ENCODE measurements around the gene AFAP1. TPM values are rescaled to one million over a fixed set of nuclear protein-coding genes. Genes with fewer than 3 reads are reported as not detected.

AFAP1 gene
- total and polyA plus RNA-seq, 2 of the 8 experiments (the other 6 are each of a cell fraction or from before 2014, with no cell fraction given) = 3.6 to 18.2 TPM

DNA sequence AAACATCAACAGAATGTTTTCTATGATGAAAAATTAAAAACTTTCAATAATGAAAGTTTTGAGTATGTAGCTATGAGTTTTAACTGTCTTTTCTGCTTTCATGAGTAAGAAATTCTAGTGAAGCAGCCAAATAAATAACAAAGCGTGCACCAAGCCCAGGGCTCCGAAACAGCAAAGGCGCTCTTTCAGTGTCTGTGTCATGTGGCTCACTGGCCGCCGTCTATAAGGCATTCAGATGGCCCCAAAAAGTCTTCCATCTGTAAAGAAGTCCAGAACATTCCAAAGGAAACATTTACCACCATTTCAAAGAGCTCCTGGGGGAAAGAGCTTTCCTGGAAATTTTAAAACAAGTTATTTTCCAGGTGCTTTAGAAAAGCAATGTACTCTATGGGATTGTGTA is 139.9 kb downstream of the AFAP1 start:
- Histone ChIP-seq H3K27me3 (replicated peaks in 1 of 4; ENCODE audit: control insufficient read depth in 3 of 4, extremely low read depth in 1 of 4, insufficient read depth in 3 of 4, low read length in 3 of 4) (no peaks in the 10 kb centered on the region), H3K4ac (replicated peaks; ENCODE audit: insufficient read length, low read depth, low read length) (no peak overlapping the region), H3K4me2 (ENCODE audit: insufficient read depth in 1 of 2, low read depth in 2 of 2, low read length in 2 of 2) (no peak overlapping the region), H2BK20ac (ENCODE audit: low read length) (no peak overlapping the region), H3K27ac (ENCODE audit: low read depth, low read length) (no peak overlapping the region), H2BK15ac (ENCODE audit: low read length) (no peak overlapping the region), H4K91ac (replicated peaks; ENCODE audit: insufficient read length, low read length) (no peak overlapping the region), H3K9me3 (ENCODE audit: insufficient read depth in 2 of 2, low read depth in 1 of 2, low read length in 1 of 2) (peaks cover 4 to 6% of the 10 kb centered on the region in 2 experiments; a peak in 2 of 4 replicates), H2AFZ (ENCODE audit: low read length) (no peak overlapping the region), H4K5ac (ENCODE audit: insufficient read length, low read depth, low read length) (no peak overlapping the region), H3K4me1 (replicated peaks in 1 of 4; ENCODE audit: control insufficient read depth in 3 of 4, insufficient read depth in 4 of 4, low read length in 3 of 4) (peaks cover 0 to 1% (median 0%) of the 10 kb centered on the region in 4 experiments; a peak in 1 of 7 replicates), H3K9ac (replicated peaks in 1 of 4; ENCODE audit: extremely low read depth in 1 of 4, low read depth in 3 of 4, low read length in 3 of 4) (no peak overlapping the region), H3K79me1 (ENCODE audit: low read depth, low read length) (no peaks in the 10 kb centered on the region), H3K36me3 (ENCODE audit: control insufficient read depth in 2 of 4, insufficient read depth in 4 of 4, low read length in 3 of 4) (peaks cover 0 to 8% (median 4%) of the 10 kb centered on the region in 4 experiments; a peak in 6 of 8 replicates), H4K8ac (ENCODE audit: extremely low read depth, insufficient read depth, low read length) (no peak overlapping the region), H3K79me2 (ENCODE audit: control insufficient read depth in 1 of 2, insufficient read depth in 2 of 2, low read length in 2 of 2) (no peaks in the 10 kb centered on the region), H3K18ac (ENCODE audit: extremely low read depth, low read length) (no peak overlapping the region), H3K4me3 (ENCODE audit: extremely low read depth in 1 of 4, insufficient read depth in 2 of 4, low read depth in 3 of 4, low read length in 4 of 4) (no peak overlapping the region), H2BK120ac (replicated peaks; ENCODE audit: low read depth, low read length) (no peak overlapping the region), H3K56ac (replicated peaks; ENCODE audit: insufficient read length, low read depth, low read length) (no peak overlapping the region), H4K20me1 (replicated peaks in 1 of 2; ENCODE audit: control insufficient read depth in 1 of 2, insufficient read depth in 2 of 2, low read length in 2 of 2) (no peaks in the 10 kb centered on the region), H3K14ac (ENCODE audit: insufficient read length) (no peak overlapping the region), H3K23me2 (ENCODE audit: low read depth, low read length) (no peaks in the 10 kb centered on the region), H3K23ac (ENCODE audit: insufficient read length) (no peak overlapping the region), H2BK12ac (ENCODE audit: low read depth, low read length) (no peak overlapping the region), H2AK5ac (ENCODE audit: low read depth, low read length) (no peak overlapping the region), H2BK5ac (ENCODE audit: low read depth, low read length) (no peak overlapping the region)
- DNase-seq (ENCODE audit: low read depth in 1 of 2, low spot score in 2 of 2) (no peak), FAIRE-seq (no peak)
- WGBS, 2 experiments (ENCODE audit: extremely low coverage in 1 of 2, insufficient coverage in 1 of 2, insufficient read length in 1 of 2, insufficient replicate concordance in 2 of 2, low coverage in 1 of 2, low lambda C conversion rate in 2 of 2, missing lambda C conversion rate in 1 of 2) = 89% methylated on average over 5 of the region's 5 CpGs; no CpG with 5 or more reads in 1 of the 2 experiments
- CTCF ChIA-PET (ENCODE audit: partially characterized antibody) = interaction anchor here (0.6 to 11.1 kb wide), 11 partner anchors 19 to 363 kb away, joined by 3 to 180 read pairs (median 3); no protein-coding TSS in a partner anchor
- POLR2A ChIA-PET (ENCODE audit: partially characterized antibody) = no interaction called here
- TF ChIP-seq EP300 (IDR thresholded peaks at IDR 0.05; ENCODE audit: borderline replicate concordance in 1 of 2, low read depth in 2 of 2, low read length in 2 of 2) (no peak), RFX5 (IDR thresholded peaks at IDR 0.05; ENCODE audit: borderline replicate concordance, low read depth, low read length) (no peak), SRF (IDR thresholded peaks at IDR 0.05; ENCODE audit: low read depth, low read length) (no peak), BCL11A (IDR thresholded peaks at IDR 0.05; ENCODE audit: low read depth in 2 of 2, low read length in 2 of 2) (no peak), SP2 (IDR thresholded peaks at IDR 0.05; ENCODE audit: low read length) (no peak), RXRA (IDR thresholded peaks at IDR 0.05; ENCODE audit: insufficient read depth, low read depth, low read length) (no peak), HDAC6 (IDR thresholded peaks at IDR 0.05; ENCODE audit: low read depth, low read length) (no peak), PHF8 (conservative IDR thresholded peaks at IDR 0.05; ENCODE audit: low read depth, low read length) (no peak), GTF2F1 (IDR thresholded peaks at IDR 0.05; ENCODE audit: borderline replicate concordance, low read depth, low read length) (no peak), JUND (IDR thresholded peaks at IDR 0.05; ENCODE audit: low read length) (no peak), TBP (IDR thresholded peaks at IDR 0.05; ENCODE audit: low read depth, low read length) (no peak), TCF12 (IDR thresholded peaks at IDR 0.05; ENCODE audit: low read depth, low read length) (no peak)

Measured in H1 (cell line).